Suppressor macrophage treated with lipopolysaccharide for 1 hour (primary cell): ENCODE measurements around the gene CHD6.
A peak's percentile ranks its signal among the peaks of the same experiment; 100 is the strongest.

Experiments used
- DNase-seq, 3 donors: peaks; one replicate each; pipeline ENCODE4 v3.0.0-alpha.2; 2020 to 2022

The CHD6 gene

GRCh38 chr20:41505184-41505583 lies 113.0 kb downstream of the CHD6 start:
- peak; percentile 47 to 63 (median 51) for DNase-seq

- no peak for DNase-seq
Observed at GRCh38 chr20:41501376-41501775, 116.8 kb downstream of the CHD6 start.

- DNase-seq: no peak
Observed at GRCh38 chr20:41499961-41500725, 118.0 kb downstream of the CHD6 start.

GRCh38 chr20:41499064-41499463 lies 119.1 kb downstream of the CHD6 start:
- no peak for DNase-seq

- no peak for DNase-seq
Observed at GRCh38 chr20:41497186-41497895, 120.8 kb downstream of the CHD6 start.

GRCh38 chr20:41494451-41494850 lies 123.7 kb downstream of the CHD6 start:
- DNase-seq: no peak

GRCh38 chr20:41483553-41483930 lies 134.6 kb downstream of the CHD6 start:
- DNase-seq: no peak

- peak in 1 of 3 donors; percentile 13 for DNase-seq
Observed at GRCh38 chr20:41482647-41483552, 135.3 kb downstream of the CHD6 start.

- peak; percentile 30 to 39 (median 33) for DNase-seq
Observed at GRCh38 chr20:41480054-41480770, 138.0 kb downstream of the CHD6 start.

- DNase-seq: no peak
Observed at GRCh38 chr20:41479113-41479512, 139.1 kb downstream of the CHD6 start.

GRCh38 chr20:41478026-41478425 lies 140.2 kb downstream of the CHD6 start:
- DNase-seq: no peak

- DNase-seq: no peak
Observed at GRCh38 chr20:41476446-41476845, 141.7 kb downstream of the CHD6 start.

GRCh38 chr20:41476013-41476441 lies 142.2 kb downstream of the CHD6 start:
- no peak for DNase-seq

GRCh38 chr20:41475503-41475902 lies 142.7 kb downstream of the CHD6 start:
- DNase-seq: peak; percentile 4 to 35 (median 19)

GRCh38 chr20:41470362-41471095 lies 147.6 kb downstream of the CHD6 start:
- DNase-seq: peak; percentile 3 to 25 (median 10)

- peak; percentile 41 to 48 (median 45) for DNase-seq
Observed at GRCh38 chr20:41469868-41470267, 148.3 kb downstream of the CHD6 start.

GRCh38 chr20:41468994-41469600 lies 149.1 kb downstream of the CHD6 start:
- no peak for DNase-seq

GRCh38 chr20:41467690-41468089 lies 150.5 kb downstream of the CHD6 start:
- peak; percentile 14 to 20 (median 15) for DNase-seq

GRCh38 chr20:41467220-41467619 lies 151.0 kb downstream of the CHD6 start:
- no peak for DNase-seq

GRCh38 chr20:41463567-41463966 lies 154.6 kb downstream of the CHD6 start:
- no peak for DNase-seq
